Panc1 (cell line): Measurements from ENCODE around the gene GATC. TPM values are rescaled to one million over a fixed set of nuclear protein-coding genes. Genes with fewer than 3 reads are reported as not detected.

Experiments
- ATAC-seq: fragments of 200-7000 bp; cut with Tn5 transposase; 2 replicates; pipeline ENCODE4 v1.9.1; 2020; ENCODE audit warnings: mild to moderate bottlenecking, moderate library complexity
- BruUV-seq: library from RNA; stranded (reverse); fragments of 400-500 nt; replicated peaks from 2 replicates; lab custom pipeline; 2021; lab: Mats Ljungman, UMichigan
- CTCF ChIA-PET: fragments of 300-600 bp; sonication (Branson Sonifier 250); formaldehyde crosslinking; loops from one replicate; lab custom pipeline; 2022; ENCODE audit warnings: antibody characterized with exemption; lab: Charles Lee
- POLR2A ChIA-PET: fragments of 300-600 bp; sonication (Branson Sonifier 250); formaldehyde crosslinking; loops from one replicate; lab custom pipeline; 2022; ENCODE audit warnings: antibody characterized with exemption; lab: Charles Lee
- DNase-seq: peaks from one replicate; pipeline ENCODE4 v3.0.0-alpha.2; 2010; ENCODE audit warnings: low read depth, low spot score
- H3K27ac ChIP-seq: 2 replicates; pipeline ENCODE4 v1.5.1; 2011; ENCODE audit warnings: mild to moderate bottlenecking, low read length, inconsistent platforms
- H3K27me3 ChIP-seq: fragments of 200-500 bp; sonication (Bioruptor generic); 2 replicates; pipeline ENCODE4 v1.6.0; 2014; ENCODE audit warnings: low read length, inconsistent platforms; ENCODE audit not compliant: control insufficient read depth, insufficient read depth
- H3K36me3 ChIP-seq: fragments of 200-500 bp; sonication (Bioruptor generic); 2 replicates; pipeline ENCODE4 v1.5.1; 2014; ENCODE audit warnings: inconsistent platforms, mild to moderate bottlenecking, low read length, moderate library complexity; ENCODE audit not compliant: control insufficient read depth, insufficient read depth
- H3K4me1 ChIP-seq: 2 replicates; pipeline ENCODE4 v1.5.1; 2011; ENCODE audit warnings: inconsistent platforms, mild to moderate bottlenecking, low read length, moderate library complexity; ENCODE audit not compliant: control insufficient read depth, insufficient read depth
- H3K4me3 ChIP-seq, 2 experiments: 2 replicates each; pipeline ENCODE4 v1.5.1; 2011 to 2012; ENCODE audit warnings: low read depth in 2 of 2, low read length in 2 of 2, mild to moderate bottlenecking in 2 of 2, inconsistent platforms in 1 of 2, moderate library complexity in 1 of 2
- H3K9me3 ChIP-seq: fragments of 200-500 bp; sonication (Bioruptor generic); 2 replicates; pipeline ENCODE4 v1.5.1; 2014; ENCODE audit warnings: low read depth, mild to moderate bottlenecking, inconsistent platforms, low read length, moderate library complexity; ENCODE audit not compliant: control insufficient read depth, insufficient read depth
- CTCF ChIP-seq: fragments of 450-650 bp; IDR thresholded peaks from 2 replicates; pipeline ENCODE4 v1.5.1; 2017; ENCODE audit warnings: mild to moderate bottlenecking
- POLR2AphosphoS5 ChIP-seq: IDR thresholded peaks from 2 replicates; pipeline ENCODE4 v1.6.1; 2012; ENCODE audit warnings: mild to moderate bottlenecking, low read depth, low read length, moderate library complexity
- REST ChIP-seq, 2 experiments: IDR thresholded peaks; 2 replicates each; pipeline ENCODE4 v1.6.1; 2011 to 2012; ENCODE audit warnings: low read depth in 2 of 2, control low read depth in 1 of 2, low read length in 1 of 2, mild to moderate bottlenecking in 1 of 2, moderate library complexity in 1 of 2; ENCODE audit not compliant: insufficient read depth in 1 of 2
- SIN3A ChIP-seq: IDR thresholded peaks from 2 replicates; pipeline ENCODE4 v1.6.1; 2012; ENCODE audit warnings: low read depth, mild to moderate bottlenecking, low read length, moderate library complexity, borderline replicate concordance; ENCODE audit not compliant: insufficient read depth
- TCF7L2 ChIP-seq: IDR thresholded peaks from 2 replicates; pipeline ENCODE4 v1.6.1; 2011; ENCODE audit warnings: mild to moderate bottlenecking, low read depth, low read length, inconsistent platforms
- in situ Hi-C: cut with HindIII; loops from 2 replicates; pipeline ENCODE4 v1.10.0; 2016; ENCODE audit warnings: low sequenced_read_pairs, low pct_unique_long_range_greater_than_20kb
- intact Hi-C: fragments of 100-400 bp; cut with micrococcal nuclease; formaldehyde crosslinking; loops from one replicate; pipeline ENCODE4 v1.10.0; 2022; ENCODE audit not compliant: unreplicated experiment
- total RNA-seq: library from RNA; stranded (reverse); gene quantifications from one replicate; pipeline ENCODE4 v1.2.1, GENCODE V29; 2021; ENCODE audit not compliant: unreplicated experiment

GATC gene
- total RNA-seq, 1 experiment from 2014 or later: 34.7 TPM

- ChIA-PET CTCF (no interaction called here), POLR2A (interaction anchor here (0.6 to 0.7 kb wide), 2 partner anchors 38 to 250 kb away, joined by 15 to 19 read pairs; no protein-coding TSS in a partner anchor)
- no peak for DNase-seq
- Histone ChIP-seq H3K27ac (no peak overlapping the region), H3K4me1 (no peaks in the 10 kb centered on the region), H3K27me3 (no peaks in the 10 kb centered on the region), H3K9me3 (no peaks in the 10 kb centered on the region), H3K36me3 (no peaks in the 10 kb centered on the region), H3K4me3 (no peak overlapping the region)
- TF ChIP-seq SIN3A: no peak
- no peak for TF ChIP-seq TCF7L2
- no peak for TF ChIP-seq POLR2AphosphoS5
- TF ChIP-seq CTCF: no peak
- TF ChIP-seq REST (IDR thresholded peaks at IDR 0.05; ENCODE audit: insufficient read depth in 1 of 2, low read depth in 2 of 2, low read length in 1 of 2): no peak
- intact Hi-C loops: no loop called here
- BruUV-seq: no TSS peak
- in situ Hi-C loops: no loop called here
- no peak for ATAC-seq
Observed at GRCh38 chr12:120422892-120423456, 23.3 kb upstream of the GATC start.

GRCh38 chr12:120425797-120426196 lies 20.4 kb upstream of the GATC start:
- ChIA-PET POLR2A (no interaction called here), CTCF (no interaction called here)
- H3K4me1 ChIP-seq: no peaks in the 10 kb centered on the region
- no peak for TF ChIP-seq TCF7L2
- TF ChIP-seq CTCF: no peak
- TF ChIP-seq POLR2AphosphoS5: no peak
- H3K36me3 ChIP-seq: no peaks in the 10 kb centered on the region
- BruUV-seq: no TSS peak
- ATAC-seq (no peak), DNase-seq (no peak)
- no peaks in the 10 kb centered on the region for H3K27me3 ChIP-seq
- no peak overlapping the region for H3K4me3 ChIP-seq
- H3K9me3 ChIP-seq: no peaks in the 10 kb centered on the region
- intact Hi-C loops: no loop called here
- no peak overlapping the region for H3K27ac ChIP-seq
- in situ Hi-C loops: no loop called here
